Measurements from ENCODE around the gene NUDT4. TPM values are rescaled to one million over a fixed set of nuclear protein-coding genes. Genes with fewer than 3 reads are reported as not detected.

Gene NUDT4
- total RNA-seq, 1 donor from 2014 or later: 93.9 TPM

- no peaks in the 10 kb centered on the region for H3K36me3 Mint-ChIP-seq (ENCODE audit: low read depth)
- intact Hi-C loops (cut with micrococcal nuclease): loop anchor here (10.0 kb wide), 1 partner anchor 226 kb away; the partner anchor contains the start of gene CRADD
- H3K27ac Mint-ChIP-seq: no peak overlapping the region
- no peak for DNase-seq (ENCODE audit: low spot score)
- H3K27me3 Mint-ChIP-seq (ENCODE audit: low read depth): no peaks in the 10 kb centered on the region
- H3K9me3 Mint-ChIP-seq: no peaks in the 10 kb centered on the region
- H3K4me1 Mint-ChIP-seq (ENCODE audit: low read depth): peaks cover 15% of the 10 kb centered on the region
- H3K4me3 Mint-ChIP-seq (ENCODE audit: low read depth): no peak overlapping the region
Measured at GRCh38 chr12:93448796-93449195, 71.1 kb downstream of the NUDT4 start.

- H3K27me3 Mint-ChIP-seq (ENCODE audit: low read depth): peaks cover 2% of the 10 kb centered on the region
- H3K9me3 Mint-ChIP-seq: no peaks in the 10 kb centered on the region
- no peak overlapping the region for H3K4me3 Mint-ChIP-seq (ENCODE audit: low read depth)
- peaks cover 15% of the 10 kb centered on the region for H3K4me1 Mint-ChIP-seq (ENCODE audit: low read depth)
- intact Hi-C loops (cut with micrococcal nuclease): loop anchor here (10.0 kb wide), 1 partner anchor 226 kb away; the partner anchor contains the start of gene CRADD
- H3K27ac Mint-ChIP-seq: no peak overlapping the region
- no peak for DNase-seq (ENCODE audit: low spot score)
- H3K36me3 Mint-ChIP-seq (ENCODE audit: low read depth): no peaks in the 10 kb centered on the region
Measured at GRCh38 chr12:93449277-93449676, 71.6 kb downstream of the NUDT4 start.

DNA sequence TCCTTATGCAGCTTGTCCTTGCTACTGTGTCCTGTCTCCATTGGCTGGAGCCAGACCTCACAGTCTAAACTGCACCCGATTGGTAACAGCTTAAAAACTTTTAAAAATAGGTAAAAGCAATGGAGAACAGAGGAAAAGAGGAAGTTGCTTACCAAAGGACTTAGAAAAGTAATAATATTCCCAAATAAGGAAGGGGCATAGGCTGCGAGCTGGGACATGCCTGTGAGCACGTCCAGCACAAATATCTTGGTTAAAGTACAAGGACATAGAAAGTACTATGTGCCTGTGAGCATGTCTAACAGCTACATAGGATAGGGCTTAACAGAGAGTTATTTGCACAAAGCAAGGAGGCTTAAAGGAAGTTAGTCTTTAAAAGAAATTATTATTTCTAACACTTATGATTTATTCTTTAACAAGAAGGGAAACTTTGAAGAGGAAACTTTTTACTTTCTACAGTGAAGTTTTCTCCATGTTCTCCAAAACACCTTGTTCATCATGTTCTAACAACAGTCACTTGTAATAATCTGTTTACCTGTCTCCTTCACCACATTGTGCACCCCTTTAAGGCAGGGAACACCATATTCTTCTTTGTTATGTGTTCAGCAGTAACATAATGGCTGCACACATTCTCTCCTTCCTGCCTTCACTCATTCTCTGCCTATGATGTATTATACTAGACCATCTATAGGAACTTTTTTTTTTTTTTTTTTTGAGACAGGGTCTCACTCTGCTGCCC, 73.9 kb downstream of the NUDT4 start:
- Mint-ChIP-seq H3K4me3 (ENCODE audit: low read depth) (no peak overlapping the region), H3K27me3 (ENCODE audit: low read depth) (peaks cover 5% of the 10 kb centered on the region), H3K36me3 (ENCODE audit: low read depth) (no peaks in the 10 kb centered on the region), H3K9me3 (no peaks in the 10 kb centered on the region), H3K4me1 (ENCODE audit: low read depth) (peaks cover 15% of the 10 kb centered on the region), H3K27ac (no peak overlapping the region)
- intact Hi-C loops (cut with micrococcal nuclease): no loop called here
- no peak for DNase-seq (ENCODE audit: low spot score)

GRCh38 chr12:93453633-93454032, 75.9 kb downstream of the NUDT4 start:
- Mint-ChIP-seq H3K36me3 (ENCODE audit: low read depth) (no peaks in the 10 kb centered on the region), H3K9me3 (no peaks in the 10 kb centered on the region), H3K27ac (no peak overlapping the region), H3K4me1 (ENCODE audit: low read depth) (peaks cover 5% of the 10 kb centered on the region), H3K4me3 (ENCODE audit: low read depth) (no peak overlapping the region), H3K27me3 (ENCODE audit: low read depth) (peaks cover 5% of the 10 kb centered on the region)
- DNase-seq (ENCODE audit: low spot score): no peak
- intact Hi-C loops (cut with micrococcal nuclease): no loop called here

DNA sequence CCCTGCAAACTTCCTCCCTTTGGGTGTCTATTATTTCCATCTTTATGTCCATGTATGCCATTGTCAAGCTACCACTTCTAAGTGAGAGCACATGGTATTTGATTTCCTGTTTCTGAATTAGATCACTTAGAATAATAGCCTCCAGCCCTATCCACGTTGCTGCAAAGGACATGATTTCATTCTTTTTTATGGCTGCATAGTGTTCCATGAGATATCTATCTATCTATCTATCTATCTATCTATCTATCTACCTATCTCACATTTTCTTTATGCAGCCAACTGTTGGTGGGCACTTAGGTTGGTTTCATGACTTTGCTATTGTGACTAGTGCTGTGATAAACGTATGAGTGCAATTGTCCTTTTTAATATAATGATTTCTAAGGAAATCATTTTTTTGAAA, 78.4 kb downstream of the NUDT4 start:
- DNase-seq (ENCODE audit: low spot score): no peak

More for the DNA sequence above, 78.4 kb downstream of the NUDT4 start:
- H3K27me3 Mint-ChIP-seq (ENCODE audit: low read depth): peaks cover 6% of the 10 kb centered on the region
- no peak overlapping the region for H3K27ac Mint-ChIP-seq
- no peaks in the 10 kb centered on the region for H3K9me3 Mint-ChIP-seq
- H3K4me1 Mint-ChIP-seq (ENCODE audit: low read depth): no peaks in the 10 kb centered on the region
- H3K4me3 Mint-ChIP-seq (ENCODE audit: low read depth): no peak overlapping the region
- no peaks in the 10 kb centered on the region for H3K36me3 Mint-ChIP-seq (ENCODE audit: low read depth)
- intact Hi-C loops (cut with micrococcal nuclease): no loop called here

Other genes with a start within 250 kb of the NUDT4 start
- 258 and 261 TPM in 2 replicates for gene UBE2N, start 64.0 kb downstream of the NUDT4 start, total RNA-seq
- 80.5 and 89.3 TPM in 2 replicates for gene MRPL42, start 89.6 kb downstream of the NUDT4 start, total RNA-seq
- 34.9 and 37.3 TPM in 2 replicates for gene SOCS2, start 194.8 kb downstream of the NUDT4 start, total RNA-seq